NCI-H345 treated with DMSO at 0.1 percent for 48 hours (cell line): Measurements from ENCODE around the gene ALK.

Experiments used
- DNase-seq: peaks from one replicate; lab custom pipeline; 2025; ENCODE audit not compliant: unreplicated experiment; lab: John Stamatoyannopoulos, UW

Gene ALK

GRCh38 chr2:29388071-29388470 lies 533.3 kb downstream of the ALK start:
- no peak for DNase-seq

GRCh38 chr2:29382486-29382885 lies 538.9 kb downstream of the ALK start:
- DNase-seq: no peak

DNA sequence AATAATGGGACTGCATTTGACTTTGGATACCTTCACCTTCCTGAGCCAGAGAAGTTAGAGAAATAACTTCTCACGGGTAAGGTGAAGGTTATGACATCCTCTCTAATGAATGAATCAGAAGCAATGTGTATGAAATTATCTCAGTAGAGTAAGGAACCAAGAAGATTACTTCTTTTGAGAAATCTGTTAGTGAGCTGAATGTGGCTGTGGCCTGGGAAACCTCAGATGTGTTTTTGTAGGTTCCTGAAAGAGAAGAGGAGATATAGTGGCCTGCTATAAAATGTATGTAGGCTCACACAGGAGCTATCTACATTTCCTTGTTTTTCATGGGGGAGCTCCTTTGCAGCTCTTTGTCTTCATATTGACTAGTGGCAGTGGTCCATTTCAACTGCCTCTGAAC lies 543.6 kb downstream of the ALK start:
- no peak for DNase-seq

DNA sequence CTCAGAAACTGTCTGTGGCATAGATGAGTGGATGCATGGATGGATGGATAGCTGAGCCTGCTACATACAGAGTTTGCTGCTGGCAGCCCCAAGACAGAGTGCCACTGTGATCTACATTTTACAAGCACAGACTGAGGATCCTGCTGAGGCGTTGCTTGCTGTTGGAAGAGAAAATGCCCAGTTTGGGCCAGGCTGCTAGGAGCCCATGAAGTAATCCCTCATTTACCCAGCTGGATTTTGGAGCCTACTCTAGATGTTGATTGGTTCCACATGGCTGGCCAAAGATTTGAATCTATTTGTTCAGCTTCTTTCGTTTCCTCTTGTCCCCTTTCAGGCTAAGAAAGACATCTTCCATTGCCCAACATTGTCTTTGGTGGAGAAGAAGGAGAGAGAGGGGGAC lies 544.8 kb downstream of the ALK start:
- DNase-seq: no peak

DNA sequence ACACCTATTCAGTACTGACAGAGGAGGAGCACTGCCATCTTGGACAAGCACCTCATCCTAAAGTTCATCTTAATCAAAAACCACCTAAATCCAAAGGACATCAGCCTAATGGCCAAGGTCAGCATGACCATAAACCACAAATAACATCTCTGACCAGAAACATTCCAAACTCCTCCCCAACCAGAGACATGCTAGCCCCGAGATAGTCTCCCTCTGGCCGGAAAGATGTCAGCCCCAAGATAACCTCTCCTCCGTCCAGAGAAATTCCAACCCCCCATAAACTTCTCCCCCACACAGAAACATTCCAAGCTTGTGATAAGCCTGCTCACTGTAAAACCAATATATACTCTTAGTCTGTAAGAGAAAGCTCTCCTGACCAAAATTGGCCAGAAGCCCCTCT lies 545.5 kb downstream of the ALK start:
- no peak for DNase-seq

GRCh38 chr2:29374823-29375222 lies 546.6 kb downstream of the ALK start:
- DNase-seq: peak; percentile 80

DNA sequence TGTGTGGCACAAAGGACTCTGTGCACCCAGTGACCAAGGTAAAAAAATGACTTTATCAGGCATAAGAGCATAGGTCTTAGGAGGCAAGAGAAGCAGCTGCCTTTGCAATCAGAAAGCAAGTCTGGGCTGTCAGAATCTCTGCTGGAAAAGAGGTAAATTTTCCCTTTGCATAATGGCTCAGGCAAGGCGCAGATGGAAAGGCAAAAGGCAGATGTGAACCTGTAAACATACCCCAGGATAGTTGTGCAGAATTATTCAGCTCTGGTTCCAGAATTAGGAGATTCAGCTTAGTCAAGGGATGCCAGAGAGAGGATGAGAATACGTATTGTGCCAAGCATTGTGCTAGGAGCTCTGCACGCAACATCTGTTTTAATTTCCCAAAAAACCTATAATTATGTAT lies 547.5 kb downstream of the ALK start:
- DNase-seq: no peak

DNA sequence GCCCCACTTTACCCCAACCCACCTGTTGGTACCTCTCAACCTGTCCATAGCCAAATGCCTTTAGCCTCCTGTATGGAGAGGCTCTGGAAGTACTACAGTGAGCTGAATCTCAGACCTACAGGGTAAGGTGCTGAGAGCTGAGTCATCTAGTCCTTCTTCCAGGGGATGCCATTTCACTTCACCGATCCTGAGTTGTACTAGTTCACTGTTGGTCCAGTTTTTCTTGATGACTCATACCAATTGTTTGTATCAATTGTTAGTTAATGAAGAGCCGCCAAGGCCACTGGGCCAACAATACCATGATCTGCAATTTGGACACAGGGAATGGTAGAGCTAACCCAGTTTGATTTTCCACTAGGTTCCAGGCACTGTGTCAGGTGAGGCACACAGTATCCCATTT lies 549.2 kb downstream of the ALK start:
- DNase-seq: no peak

DNA sequence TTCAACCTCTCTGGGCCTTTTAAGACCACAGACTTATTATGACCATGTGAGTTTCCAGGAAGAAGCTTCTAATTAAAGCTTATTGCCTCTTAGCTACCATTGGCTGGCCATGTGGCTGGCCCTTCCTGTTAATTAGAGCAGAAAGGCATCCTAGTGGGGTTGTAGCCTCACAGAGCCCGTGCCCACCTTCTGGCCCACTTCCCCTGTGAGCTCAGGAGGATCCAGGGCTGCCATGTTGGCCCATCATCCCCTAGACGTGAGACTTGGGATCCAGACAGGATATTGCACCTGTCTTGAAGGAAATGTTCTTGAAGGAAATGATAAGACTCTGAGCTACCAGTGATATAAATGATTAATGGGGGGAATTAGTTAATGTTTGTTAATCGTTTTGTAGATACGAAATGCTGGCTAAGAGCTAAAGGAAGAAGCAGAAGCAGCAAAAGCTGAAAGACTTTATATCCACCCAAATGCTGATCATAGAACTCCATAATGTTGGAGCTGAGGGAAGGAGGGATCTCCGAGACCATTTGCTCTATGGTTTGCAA lies 550.7 kb downstream of the ALK start:
- no peak for DNase-seq

GRCh38 chr2:29370173-29370572 lies 551.2 kb downstream of the ALK start:
- DNase-seq: no peak

- DNase-seq: no peak
Measured at GRCh38 chr2:29368659-29369040, 552.7 kb downstream of the ALK start.

- DNase-seq: no peak
Measured at GRCh38 chr2:29367986-29368658, 553.3 kb downstream of the ALK start.

DNA sequence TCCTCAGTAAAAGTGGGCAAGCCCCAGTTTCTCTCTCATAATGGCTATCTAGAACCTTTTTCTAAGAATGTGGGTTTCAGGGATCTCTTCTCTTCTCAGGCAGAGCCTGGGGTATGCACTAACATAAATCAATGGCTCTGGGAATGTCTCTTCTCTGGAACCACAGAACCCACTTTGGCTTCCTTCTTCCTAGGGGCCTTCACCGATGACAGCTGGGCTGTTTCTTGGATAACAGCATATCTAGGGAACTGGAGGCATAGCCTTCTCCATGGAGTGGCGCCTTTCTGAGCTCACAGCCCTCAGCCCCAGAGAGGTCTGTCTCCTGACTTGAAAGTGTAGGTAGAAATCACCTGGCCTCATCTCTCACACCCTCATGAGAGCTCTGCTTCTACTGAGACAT lies 558.3 kb downstream of the ALK start:
- DNase-seq: no peak

GRCh38 chr2:29361231-29361630 lies 560.2 kb downstream of the ALK start:
- DNase-seq: no peak

- DNase-seq: no peak
Measured at GRCh38 chr2:29360016-29360784, 561.2 kb downstream of the ALK start.

DNA sequence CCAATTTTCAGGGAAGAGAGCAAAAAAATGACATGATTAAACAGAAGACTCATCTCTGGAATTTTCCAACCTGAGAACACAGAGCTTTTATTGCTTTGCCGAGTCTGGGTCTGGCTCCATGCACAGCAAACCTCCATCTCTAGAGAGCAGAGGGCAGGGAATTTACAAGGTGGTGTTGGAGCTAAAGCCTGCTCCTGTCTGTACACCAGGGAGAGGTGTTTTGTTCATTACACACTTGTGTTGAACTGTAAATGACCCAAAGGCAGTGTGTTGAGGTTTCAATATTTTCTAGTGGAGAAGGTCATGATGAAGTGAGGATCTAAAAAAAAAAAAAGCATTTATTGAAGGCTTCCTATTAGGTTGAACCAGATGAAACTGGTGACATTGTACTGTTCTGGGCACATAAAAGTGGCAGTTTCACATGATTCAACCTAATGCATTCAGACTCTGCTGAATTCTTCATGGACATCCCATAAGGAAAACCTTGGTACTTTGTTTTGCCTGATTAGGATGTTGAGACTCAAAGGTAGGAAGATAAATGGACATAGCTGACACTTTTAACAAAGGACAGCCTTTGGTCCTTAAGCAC lies 567.9 kb downstream of the ALK start:
- no peak for DNase-seq

DNA sequence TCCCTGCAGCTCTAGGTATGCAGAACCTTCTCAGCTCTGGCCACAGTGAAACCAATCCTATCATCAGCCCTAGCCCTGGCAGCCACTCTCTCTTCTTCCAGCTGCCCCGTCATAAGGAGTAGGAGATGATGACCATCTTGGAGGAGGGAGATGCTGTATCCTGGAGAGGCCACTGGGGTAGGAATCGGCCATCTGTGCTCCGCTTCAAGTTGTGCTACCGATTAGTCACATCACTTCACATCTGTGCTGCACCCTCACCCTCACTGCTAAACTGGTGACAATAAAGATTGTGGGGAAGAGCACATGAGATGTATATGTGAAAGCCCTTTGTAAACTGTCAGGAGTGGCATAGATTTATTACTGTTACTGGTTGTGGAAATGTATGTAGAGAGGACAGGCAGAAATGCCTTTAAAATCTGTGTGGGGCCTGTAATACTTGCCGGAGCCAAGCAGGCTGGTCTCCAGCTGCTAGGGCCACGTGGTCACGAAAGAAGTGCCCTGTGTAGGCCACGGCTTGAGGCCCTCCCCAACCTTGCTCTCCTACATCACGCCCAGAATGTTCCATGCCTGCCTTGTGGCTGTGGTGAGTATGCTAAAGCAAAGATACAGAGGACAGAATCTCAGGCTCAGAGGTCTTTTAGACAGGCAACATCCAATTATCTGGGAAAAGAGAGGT lies 569.3 kb downstream of the ALK start:
- DNase-seq: no peak

- DNase-seq: no peak
Measured at GRCh38 chr2:29351248-29351647, 570.1 kb downstream of the ALK start.

DNA sequence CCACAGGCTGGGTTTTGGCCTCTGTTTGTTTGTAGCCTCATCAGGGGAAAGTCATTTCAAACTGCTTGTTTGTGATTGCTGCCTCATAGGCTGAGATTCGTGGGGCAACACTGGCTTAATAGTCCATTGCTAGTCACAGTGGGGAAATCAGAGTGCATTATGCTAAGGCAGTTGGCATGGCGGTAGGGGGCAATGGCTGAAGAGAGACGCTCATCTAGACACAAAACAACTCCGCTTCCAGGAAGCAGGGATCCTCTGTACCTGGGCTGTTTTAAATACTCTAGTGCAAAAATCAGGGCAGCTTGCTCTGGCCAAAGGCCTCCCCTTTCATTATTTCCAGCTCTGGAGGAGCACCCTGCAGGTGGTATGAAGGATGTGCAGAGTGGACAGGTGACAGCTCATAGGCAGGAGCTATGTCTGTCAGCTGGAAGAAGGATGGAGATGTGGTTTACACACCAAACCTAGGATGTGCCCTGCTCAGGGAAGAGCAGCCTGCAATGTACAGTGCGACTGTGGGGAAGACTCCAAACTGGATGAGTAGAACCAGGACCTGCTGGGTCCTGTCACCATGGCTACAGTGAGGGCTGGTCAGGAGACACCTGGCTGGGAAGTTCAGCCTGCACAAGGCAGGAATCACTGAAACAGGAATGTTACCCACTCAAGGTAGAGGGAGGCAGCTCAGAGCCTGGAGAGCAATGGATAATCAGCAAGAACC lies 571.9 kb downstream of the ALK start:
- no peak for DNase-seq

DNA sequence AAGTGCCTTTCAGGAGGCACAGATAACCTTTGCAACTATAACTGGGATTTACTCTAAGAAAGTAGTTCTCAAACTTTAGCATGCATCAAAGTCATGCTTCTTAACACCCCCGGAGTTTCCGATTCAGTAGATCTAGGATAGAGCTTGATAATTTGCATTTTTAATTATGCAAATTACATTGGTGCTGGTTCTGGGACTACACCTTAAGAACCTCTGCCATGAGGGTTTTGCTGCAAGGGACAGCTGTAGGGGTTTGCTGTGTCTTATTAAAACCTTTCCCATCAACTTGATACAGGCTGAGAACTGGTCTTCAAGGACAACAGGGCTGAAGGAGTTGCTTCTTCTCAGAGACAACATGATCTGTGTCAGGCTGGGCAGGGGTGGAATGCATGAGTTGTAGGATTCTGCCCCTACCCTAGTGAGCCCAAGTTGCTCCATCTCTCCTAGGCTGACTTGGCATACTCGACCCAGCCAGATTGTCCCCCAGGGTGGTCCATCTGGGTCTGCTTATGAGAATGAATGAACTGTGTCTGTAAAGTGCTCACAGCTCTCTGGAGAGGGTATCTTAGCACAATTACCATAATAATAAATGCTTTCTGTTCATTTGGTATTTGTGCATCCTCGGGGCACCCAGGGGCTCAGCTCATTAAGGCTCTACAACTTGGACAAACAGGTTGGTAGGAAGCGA lies 573.5 kb downstream of the ALK start:
- no peak for DNase-seq
